Anterior cingulate cortex (tissue), 58 donors: ENCODE data around the gene RNASE11.
"Not testable (repeated sequence)": the region's sequence is repeated elsewhere in the genome, so short reads cannot be mapped to it uniquely, and the experiment has no call there.

Source experiments
- DNase-seq, 58 donors: peaks; one replicate each; lab custom pipeline; 2025; lab: John Stamatoyannopoulos, UW

Gene RNASE11

GRCh38 chr14:20583908-20584307, 3.9 kb downstream of the RNASE11 start:
- no peak for DNase-seq

DNA sequence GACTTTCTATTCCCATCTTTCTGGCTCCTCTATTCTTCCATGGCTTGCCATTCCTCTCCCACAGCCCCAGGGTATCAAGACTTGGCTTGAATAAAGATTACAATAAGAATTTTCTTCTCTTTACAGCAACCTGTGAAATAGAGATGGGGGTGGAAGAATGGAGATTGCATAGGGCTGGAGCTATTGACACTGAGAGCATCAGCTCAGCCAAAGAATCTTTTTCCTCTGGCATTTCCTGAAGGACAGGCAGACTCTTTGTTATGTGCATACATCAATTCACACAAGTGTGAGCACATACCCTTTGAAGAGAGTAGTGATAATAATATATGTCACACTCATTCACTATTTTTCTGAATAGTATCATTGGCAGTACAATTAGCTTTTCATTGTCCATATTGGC, 4.7 kb downstream of the RNASE11 start:
- DNase-seq, result no peak

- no peak for DNase-seq
Measured at GRCh38 chr14:20580242-20580641, 7.6 kb downstream of the RNASE11 start.

DNA sequence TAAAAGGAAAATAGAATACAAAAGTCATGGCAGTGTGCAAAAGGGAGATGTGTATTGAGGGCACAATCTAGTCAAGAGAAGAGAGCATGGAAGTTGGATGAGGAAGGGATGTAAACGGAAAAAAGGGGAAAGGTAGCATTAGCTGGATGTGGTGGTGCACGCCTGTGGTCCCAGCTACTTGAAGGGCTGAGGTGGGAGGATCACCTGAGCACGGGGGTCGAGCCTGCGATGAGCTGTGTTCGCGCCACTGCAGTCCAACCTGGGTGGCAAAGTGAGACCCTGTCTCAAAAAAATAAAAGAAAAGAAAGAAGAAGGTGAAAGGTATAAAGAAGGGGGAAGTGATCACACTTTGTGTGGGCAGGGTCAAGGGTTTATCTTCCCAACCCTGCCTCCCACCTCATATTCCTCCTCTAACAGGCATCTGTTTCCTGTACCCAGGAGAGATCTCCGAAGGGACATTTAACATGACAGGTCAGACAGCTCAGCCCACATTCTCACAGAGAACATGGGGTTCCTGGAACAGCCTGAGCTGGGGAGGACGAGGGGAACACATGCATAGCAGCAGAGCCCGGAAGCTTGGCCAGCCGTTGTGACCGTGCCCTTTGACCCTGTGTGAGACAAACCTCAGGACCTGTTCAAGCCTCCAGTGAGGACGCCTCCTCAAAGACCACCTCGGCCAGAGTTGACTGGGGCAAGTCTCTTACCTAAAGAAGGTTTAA, 8.9 kb downstream of the RNASE11 start:
- DNase-seq, result no peak

GRCh38 chr14:20578325-20578724, 9.5 kb downstream of the RNASE11 start:
- no peak for DNase-seq

GRCh38 chr14:20572382-20572990, 15.3 kb downstream of the RNASE11 start:
- not testable (repeated sequence) for DNase-seq

- DNase-seq, result not testable (repeated sequence)
Measured at GRCh38 chr14:20570720-20571119, 17.1 kb downstream of the RNASE11 start.

- DNase-seq, result not testable (repeated sequence)
Measured at GRCh38 chr14:20569865-20570264, 17.9 kb downstream of the RNASE11 start.

DNA sequence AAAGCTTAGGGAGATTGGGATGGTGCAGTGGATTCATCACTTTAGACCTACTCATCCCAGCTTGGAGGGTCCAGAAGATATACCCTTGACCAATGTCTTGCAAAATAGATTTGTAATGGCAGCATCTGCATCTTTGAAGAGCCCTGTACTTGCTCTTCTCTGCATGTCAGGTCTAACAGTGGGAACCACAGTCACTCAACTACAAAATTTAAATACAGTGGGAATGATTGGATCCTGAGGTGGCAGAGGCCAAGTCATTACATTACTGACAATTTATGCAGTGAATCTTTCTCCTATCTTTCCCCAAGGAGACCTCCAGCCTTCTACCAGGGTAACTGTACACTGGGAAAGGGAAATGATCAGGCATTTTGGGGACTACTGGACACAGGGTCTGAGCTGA, 18.7 kb downstream of the RNASE11 start:
- no peak for DNase-seq

DNA sequence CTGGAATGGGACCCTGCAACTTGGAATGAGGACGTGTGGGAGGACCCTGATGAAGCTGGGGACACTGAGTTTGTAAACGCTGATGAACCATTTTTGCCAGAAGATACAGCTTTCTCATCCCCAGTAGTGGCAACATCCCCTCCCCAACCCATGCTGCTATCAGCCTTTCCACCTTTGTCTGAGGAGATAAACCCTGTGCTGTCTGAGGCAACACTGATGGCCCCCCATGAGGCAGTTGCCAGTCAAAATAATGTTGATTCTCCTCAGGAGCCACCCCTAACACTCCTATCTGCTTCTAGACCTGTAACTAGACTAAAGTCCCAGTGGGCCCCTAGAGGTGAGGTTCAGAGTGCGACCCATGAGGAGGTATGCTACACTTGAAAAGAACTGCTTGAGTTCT, 19.4 kb downstream of the RNASE11 start:
- no peak for DNase-seq

DNA sequence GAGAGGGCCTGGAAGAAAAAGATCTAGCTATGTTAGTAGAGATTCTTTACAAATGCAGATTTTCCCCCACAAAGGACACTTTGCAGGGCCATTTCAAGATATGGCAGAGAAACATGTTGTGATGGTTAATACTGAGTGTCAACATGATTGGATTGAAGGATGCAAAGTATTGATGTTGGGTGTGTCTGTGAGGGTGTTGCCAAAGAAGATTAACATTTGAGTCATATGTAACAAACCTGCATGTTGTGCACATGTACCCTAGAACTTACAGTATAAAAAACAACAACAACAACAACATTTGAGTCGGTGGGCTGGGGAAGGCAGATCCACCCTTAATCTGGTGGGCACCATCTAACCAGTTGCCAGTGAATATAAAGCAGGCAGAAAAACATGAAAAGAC, 20.6 kb downstream of the RNASE11 start:
- DNase-seq, result not testable (repeated sequence)

DNA sequence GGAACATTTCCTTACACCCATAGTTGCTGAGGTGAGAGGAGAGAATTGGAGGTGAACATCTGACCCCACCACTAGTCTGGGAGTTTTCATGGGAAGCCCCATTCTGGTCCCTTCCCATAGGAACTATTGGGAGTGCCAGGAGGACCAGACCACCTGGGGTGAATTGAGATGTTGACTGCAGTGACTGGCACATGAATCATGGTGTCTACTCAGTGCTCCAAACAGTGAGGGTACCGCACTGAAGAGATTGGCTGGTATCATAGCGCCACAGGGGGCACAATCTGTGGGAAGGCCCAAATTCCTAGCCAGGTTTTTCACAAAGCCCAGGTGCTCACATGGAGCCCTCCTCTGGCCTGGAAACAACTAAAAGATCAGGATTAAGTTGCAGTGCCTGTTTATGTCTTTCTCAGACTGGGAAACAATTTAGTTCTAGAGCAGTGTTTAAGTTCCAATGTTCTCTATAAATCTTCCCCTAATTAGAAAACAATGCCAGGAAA, 23.3 kb downstream of the RNASE11 start:
- DNase-seq, result no peak

DNA sequence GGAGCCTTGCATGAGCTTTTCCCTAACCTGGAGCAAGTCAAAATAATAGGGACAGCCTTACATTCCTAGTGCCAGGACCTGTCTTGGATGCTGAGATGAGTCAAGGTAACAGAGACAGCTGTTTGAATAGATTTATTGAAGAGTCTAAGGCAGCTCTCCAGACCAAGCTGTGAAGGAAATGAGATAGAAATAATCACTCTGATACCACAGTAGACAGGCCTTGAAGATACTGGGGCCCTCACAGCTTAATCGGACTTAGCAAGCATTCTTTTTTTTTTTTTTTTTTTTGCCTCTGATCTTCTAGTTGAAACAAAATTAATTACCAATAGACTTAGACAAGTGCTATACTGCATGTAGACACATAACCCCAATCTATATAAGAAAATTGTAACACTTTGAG, 23.8 kb downstream of the RNASE11 start:
- no peak for DNase-seq

DNA sequence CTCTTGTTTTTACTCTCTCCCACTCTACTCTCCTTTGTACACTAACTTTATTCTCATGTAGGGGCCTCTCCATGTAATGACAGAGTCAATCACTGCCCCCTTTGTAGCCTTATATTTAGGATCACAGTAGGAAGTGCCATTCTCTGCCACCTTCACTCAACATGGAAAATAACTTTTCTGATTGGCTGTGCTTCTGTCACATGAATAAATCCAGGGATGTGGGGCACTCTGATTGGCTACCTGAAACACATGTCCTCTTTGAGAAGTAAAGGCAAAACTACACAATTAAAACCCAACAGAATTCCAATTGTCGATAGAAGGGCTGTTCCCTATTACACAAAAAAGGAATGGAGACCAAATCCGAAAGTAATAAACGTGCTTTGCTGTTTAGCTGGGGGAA, 26.8 kb downstream of the RNASE11 start, which contains the start of gene RNASE9:
Gene RNASE9, minus strand, starts transcription at position 87 of the 400 bp plus-strand sequence.
- DNase-seq, result no peak

GRCh38 chr14:20559461-20559904, 28.3 kb downstream of the RNASE11 start:
- no peak for DNase-seq

- DNase-seq, result no peak
Measured at GRCh38 chr14:20557212-20557542, 30.6 kb downstream of the RNASE11 start.

GRCh38 chr14:20556500-20557211, 31.1 kb downstream of the RNASE11 start:
- DNase-seq, result no peak

GRCh38 chr14:20555845-20556244, 32.0 kb downstream of the RNASE11 start:
- DNase-seq, result no peak

- DNase-seq, result no peak
Measured at GRCh38 chr14:20553024-20553423, 34.8 kb downstream of the RNASE11 start.

DNA sequence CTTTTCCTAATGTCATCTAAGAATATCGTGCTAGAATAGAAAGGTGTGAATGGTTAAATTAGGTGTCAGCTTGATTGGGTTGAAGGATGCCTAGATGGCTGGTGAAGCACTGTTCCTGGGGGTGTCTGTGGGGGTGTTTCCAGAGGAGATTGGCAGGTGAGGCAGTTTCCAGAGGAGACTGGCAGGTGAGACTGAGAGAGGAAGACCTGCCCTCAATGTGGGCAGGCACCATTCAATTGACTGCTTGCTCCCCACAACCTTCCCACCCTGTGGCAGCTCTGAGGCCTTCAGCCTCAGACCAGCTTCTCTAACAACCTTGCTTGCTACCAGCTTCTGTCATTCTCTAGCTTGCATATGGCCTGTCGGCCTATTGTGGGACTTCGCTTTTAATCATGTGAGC, 36.2 kb downstream of the RNASE11 start:
- peak in 1 of 58 donors; percentile 0 for DNase-seq

GRCh38 chr14:20550926-20551325, 36.9 kb downstream of the RNASE11 start:
- no peak for DNase-seq
